Motor neuron (in vitro differentiated cells): ENCODE results near the gene OR6M1. TPM values are rescaled to one million over a fixed set of nuclear protein-coding genes. Genes with fewer than 3 reads are reported as not detected.

Experiments used
- ATAC-seq, 8 experiments: fragments of 200-7000 bp; cut with Tn5 transposase; replicated peaks in 6 of 8; 2 replicates each; pipeline ENCODE4 v1.8.0; 2021; ENCODE audit warnings: mild to moderate bottlenecking in 8 of 8, moderate library complexity in 8 of 8
- H3K27ac ChIP-seq, 2 donors: fragments of 250-450 bp; sonication (Bioruptor Pico); 2 replicates each; pipeline ENCODE4 v1.9.0; 2021; ENCODE audit warnings: antibody characterized with exemption in 2 of 2, mild to moderate bottlenecking in 2 of 2, moderate library complexity in 1 of 2
- H3K4me1 ChIP-seq, 2 donors: fragments of 250-450 bp; sonication (Bioruptor Pico); replicated peaks in 1 of 2; 2 replicates each; pipeline ENCODE4 v1.6.1; 2021; ENCODE audit warnings: antibody characterized with exemption in 2 of 2, mild to moderate bottlenecking in 2 of 2, moderate library complexity in 1 of 2
- H3K4me3 ChIP-seq, 5 donors: fragments of 250-450 bp; sonication (Bioruptor Pico); 2 replicates each; pipeline ENCODE4 v1.9.0; 2021; ENCODE audit warnings: antibody characterized with exemption in 5 of 5, mild to moderate bottlenecking in 5 of 5, moderate library complexity in 4 of 5
- WGBS, 10 experiments: fragments of 450-650 bp; shearing (Covaris generic); methylation state at CpG; one replicate each; pipeline ENCODE4 v1.0.0; 2022; 5-methylcytosine and 5-hydroxymethylcytosine counted together
- in situ Hi-C, 9 experiments: fragments of 400-800 bp; cut with MboI; loops; one replicate each; pipeline ENCODE4 v1.15.0; 2021; ENCODE audit warnings: low sequenced_read_pairs in 9 of 9, low pct_unique_long_range_greater_than_20kb in 2 of 9; ENCODE audit not compliant: unreplicated experiment in 9 of 9
- total RNA-seq, 8 experiments: library from RNA; unstranded; fragments of 300-600 nt; gene quantifications; 2 replicates each; pipeline versions ENCODE4 v1.2.3 to v1.2.4, GENCODE V29; 2022

The OR6M1 gene
- total RNA-seq, 8 experiments from 2014 or later: 0.76 TPM; not detected in 7

GRCh38 chr11:123771664-123772063 is 34.5 kb downstream of the OR6M1 start:
- Histone ChIP-seq H3K4me1 (no peaks in the 10 kb centered on the region), H3K27ac (no peak overlapping the region), H3K4me3 (no peak overlapping the region)
- no peak for ATAC-seq
- in situ Hi-C loops: loop anchor here in 1 of 9 experiments (25.0 kb wide), 1 partner anchor 166 kb away; the partner anchor contains the start of genes OR4D5 and OR6T1
- WGBS, 10 experiments: 25 to 100% (median 86%) methylated on average over 2 to 3 of the region's 3 CpGs; no CpG with 5 or more reads in 3 of the 10 experiments

- Histone ChIP-seq H3K27ac (no peak overlapping the region), H3K4me3 (no peak overlapping the region), H3K4me1 (no peaks in the 10 kb centered on the region)
- ATAC-seq: no peak
- in situ Hi-C loops: loop anchor here in 1 of 9 experiments (25.0 kb wide), 1 partner anchor 167 kb away; the partner anchor contains the start of genes OR4D5 and OR6T1
These were observed 35.4 kb downstream of the OR6M1 start for GRCh38 chr11:123770712-123771111.

DNA sequence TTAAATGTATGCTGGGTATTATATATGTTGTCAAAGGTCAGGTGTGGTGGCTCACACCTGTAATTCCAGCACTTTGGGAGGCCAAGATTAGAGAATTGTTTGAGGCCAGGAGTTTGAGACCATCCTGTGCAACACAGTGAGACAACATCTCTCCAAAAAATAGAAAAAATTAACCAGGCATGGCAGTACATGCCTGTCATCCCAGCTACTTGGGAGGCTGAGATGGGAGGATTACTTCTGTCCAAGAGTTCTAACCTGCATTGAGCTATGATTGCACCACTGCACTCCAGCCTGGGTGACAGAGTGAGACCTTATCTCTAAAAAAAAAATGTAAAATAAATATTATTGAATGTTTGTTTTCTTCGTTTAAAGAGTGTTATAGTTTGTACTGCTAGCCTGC is 40.5 kb downstream of the OR6M1 start:
- 0 to 100% (median 60%) methylated on average over 1 of the region's 1 CpG; no CpG with 5 or more reads in 1 of the 10 experiments for WGBS, 10 experiments
- ATAC-seq: no peak
- Histone ChIP-seq H3K4me1 (no peaks in the 10 kb centered on the region), H3K4me3 (no peak overlapping the region), H3K27ac (no peak overlapping the region)
- in situ Hi-C loops: loop anchor here in 1 of 9 experiments (25.0 kb wide), 1 partner anchor 172 kb away; the partner anchor contains the start of genes OR4D5 and OR6T1

DNA sequence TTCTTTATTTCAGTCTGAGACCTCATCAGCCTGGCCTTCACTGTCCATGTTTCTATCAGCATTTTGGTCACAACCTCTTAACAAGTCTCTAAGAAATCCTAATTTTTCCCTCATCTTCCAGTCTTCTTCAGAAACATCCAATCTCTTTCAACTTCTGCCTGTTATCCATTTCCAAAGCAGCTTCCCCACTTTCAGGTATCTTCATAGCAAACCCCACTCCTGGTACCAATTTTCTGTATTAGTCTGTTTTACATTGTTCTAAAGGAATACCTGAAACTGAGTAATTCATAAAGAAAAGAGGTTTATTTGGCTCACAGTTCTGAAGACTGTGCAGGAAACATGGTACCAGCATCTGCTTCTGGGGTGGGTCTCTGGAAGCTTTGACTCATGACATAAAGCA is 43.7 kb downstream of the OR6M1 start:
- no peak for ATAC-seq
- H3K27ac ChIP-seq: no peak overlapping the region
- in situ Hi-C loops: loop anchor here in 1 of 9 experiments (25.0 kb wide), 1 partner anchor 175 kb away; the partner anchor contains the start of genes OR4D5 and OR6T1
- H3K4me1 ChIP-seq: no peaks in the 10 kb centered on the region
- no peak overlapping the region for H3K4me3 ChIP-seq

DNA sequence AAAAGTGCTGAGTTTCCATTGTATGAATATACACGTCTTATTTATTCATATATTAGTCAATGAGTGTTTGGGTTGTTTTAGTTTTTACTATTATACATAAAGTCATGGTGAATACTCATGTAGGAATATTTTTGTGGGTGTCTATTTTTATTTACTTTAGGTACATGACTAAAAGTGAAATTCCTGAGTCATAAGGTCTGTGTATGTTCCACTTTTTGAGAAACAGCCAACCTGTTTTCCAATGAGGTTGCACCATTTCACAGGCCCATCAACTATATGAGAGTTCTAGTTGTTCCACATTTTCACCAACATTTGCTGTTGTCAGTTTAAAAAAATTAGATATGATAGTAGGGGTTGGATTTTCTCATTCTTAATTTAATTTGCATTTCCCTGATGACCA is 45.3 kb downstream of the OR6M1 start:
- ATAC-seq: no peak

DNA sequence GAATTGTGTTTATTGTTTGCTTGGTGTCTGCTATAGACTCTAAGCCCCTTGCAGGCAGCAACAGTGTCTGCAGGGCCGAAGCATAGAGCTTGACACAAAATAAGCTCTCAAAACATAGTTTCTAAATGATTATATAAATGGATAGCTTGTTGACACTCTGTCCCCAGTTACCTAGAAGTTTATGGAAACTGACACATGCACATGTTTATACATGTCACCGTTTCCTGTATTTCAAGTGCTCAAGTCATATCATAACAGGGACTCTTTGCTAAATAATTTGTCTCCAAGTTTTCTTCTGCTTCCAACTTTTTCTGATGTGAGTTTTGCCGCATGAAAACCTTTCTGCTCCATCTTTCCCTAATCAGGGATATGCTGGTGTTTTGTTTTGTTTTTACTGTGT is 48.2 kb downstream of the OR6M1 start:
- no peak overlapping the region for H3K27ac ChIP-seq
- H3K4me1 ChIP-seq: no peaks in the 10 kb centered on the region
- WGBS, 10 experiments: 10 to 100% (median 83%) methylated on average over 1 to 3 of the region's 3 CpGs
- H3K4me3 ChIP-seq: no peak overlapping the region
- in situ Hi-C loops: loop anchor here in 1 of 9 experiments (25.0 kb wide), 1 partner anchor 179 kb away; the partner anchor contains the start of genes OR4D5 and OR6T1
- ATAC-seq: no peak

More for the DNA sequence above, 45.3 kb downstream of the OR6M1 start:
- 0 to 71% (median 33%) methylated on average over 1 of the region's 1 CpG; no CpG with 5 or more reads in 4 of the 10 experiments for WGBS, 10 experiments
- no peak overlapping the region for H3K27ac ChIP-seq
- H3K4me1 ChIP-seq: no peaks in the 10 kb centered on the region
- in situ Hi-C loops: loop anchor here in 1 of 9 experiments (25.0 kb wide), 1 partner anchor 176 kb away; the partner anchor contains the start of genes OR4D5 and OR6T1
- no peak overlapping the region for H3K4me3 ChIP-seq

DNA sequence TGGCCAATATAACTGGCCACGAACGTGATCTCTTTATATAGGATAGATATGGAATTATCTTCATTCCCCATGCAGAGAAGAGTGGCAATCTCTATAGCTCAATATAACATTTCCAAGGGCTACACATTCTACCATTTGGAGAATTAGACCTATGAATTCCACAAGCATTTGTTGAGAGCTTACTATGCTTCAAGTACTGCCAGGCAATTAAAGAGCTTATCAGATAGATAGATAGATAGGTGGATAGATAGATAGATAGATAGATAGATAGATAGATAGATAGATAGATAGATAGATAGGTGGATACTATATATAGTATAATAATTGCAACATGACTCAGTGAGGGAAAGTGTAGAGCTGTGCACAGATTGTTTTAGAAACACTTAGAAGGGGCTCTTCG is 50.3 kb downstream of the OR6M1 start:
- H3K27ac ChIP-seq: no peak overlapping the region
- WGBS, 10 experiments: 7 to 92% (median 88%) methylated on average over 1 to 3 of the region's 3 CpGs; no CpG with 5 or more reads in 3 of the 10 experiments
- in situ Hi-C loops: loop anchor here in 1 of 9 experiments (25.0 kb wide), 1 partner anchor 181 kb away; the partner anchor contains the start of genes OR4D5 and OR6T1

More for the DNA sequence above, 50.3 kb downstream of the OR6M1 start:
- no peaks in the 10 kb centered on the region for H3K4me1 ChIP-seq
- ATAC-seq: no peak
- H3K4me3 ChIP-seq: no peak overlapping the region

Other genes starting within 250 kb of the OR6M1 start
- gene SCN3B, start 151.7 kb downstream of the OR6M1 start, total RNA-seq: 10 to 100 TPM in 5 of 8 experiments, 1 to 10 TPM in 1, under 1 TPM in 2; 0.13 to 67.3 (median 25.3) TPM
- gene ZNF202, start 64.7 kb downstream of the OR6M1 start, total RNA-seq: 10 to 100 TPM in 5 of 8 experiments, 1 to 10 TPM in 3; 5.4 to 13.6 (median 10.5) TPM
- gene OR6X1, start 51.8 kb downstream of the OR6M1 start, total RNA-seq: under 1 TPM in 2 of 8 experiments, not detected in 6; 0.18 to 0.57 TPM
- not detected for gene TMEM225, start 79.3 kb upstream of the OR6M1 start, total RNA-seq
- under 1 TPM in 4 of 8 experiments, not detected in 4; 0.09 to 0.57 (median 0.14) TPM for gene OR8D4, start 95.8 kb upstream of the OR6M1 start, total RNA-seq
- not detected for gene OR4D5, start 133.3 kb upstream of the OR6M1 start, total RNA-seq
- gene OR6T1, start 137.5 kb upstream of the OR6M1 start, total RNA-seq: under 1 TPM in 3 of 8 experiments, not detected in 5; 0.27 to 0.42 (median 0.33) TPM
- under 1 TPM in 5 of 8 experiments, not detected in 3; 0.17 to 0.85 (median 0.36) TPM for gene OR10S1, start 171.4 kb upstream of the OR6M1 start, total RNA-seq
- under 1 TPM in 1 of 8 experiments, not detected in 7; 0.38 TPM for gene OR10G6, start 188.8 kb upstream of the OR6M1 start, total RNA-seq
- gene OR10G4, start 206.6 kb upstream of the OR6M1 start, total RNA-seq: under 1 TPM in 5 of 8 experiments, not detected in 3; 0.05 to 0.24 (median 0.13) TPM
- under 1 TPM in 1 of 8 experiments, not detected in 7; 0.38 TPM for gene OR10G9, start 216.7 kb upstream of the OR6M1 start, total RNA-seq
- gene OR10G8, start 220.4 kb upstream of the OR6M1 start, total RNA-seq: under 1 TPM in 1 of 8 experiments, not detected in 7; 0.17 TPM
- gene OR10G7, start 235.0 kb upstream of the OR6M1 start, total RNA-seq: under 1 TPM in 3 of 8 experiments, not detected in 5; 0.08 to 0.35 (median 0.14) TPM